Stomach (tissue), 4 donors: ENCODE results near the gene C16orf96.

ENCODE experiments used
- EP300 ChIP-seq: sonication (generic); formaldehyde crosslinking; IDR thresholded peaks from one replicate; pipeline ENCODE4 v1.6.1; 2017; ENCODE audit warnings: antibody characterized with exemption
- POLR2A ChIP-seq, 4 donors: fragments of 450-650 bp; IDR thresholded peaks; one replicate each; pipeline ENCODE4 v1.6.1; 2016; ENCODE audit warnings: antibody characterized with exemption in 4 of 4, control low read depth in 2 of 4, mild to moderate bottlenecking in 1 of 4, moderate library complexity in 1 of 4
- POLR2AphosphoS5 ChIP-seq, 3 donors: sonication (generic); formaldehyde crosslinking; IDR thresholded peaks; one replicate each; pipeline ENCODE4 v1.6.1; 2016; ENCODE audit warnings: antibody characterized with exemption in 3 of 3
- TF ChIP-seq, protein P1 (sequence below), 7 experiments: fragments of 450-650 bp in 4 of 7; fragments of 200-600 bp in 3 of 7; sonication (generic) in 3 of 7; IDR thresholded peaks; one replicate each; pipeline ENCODE4 v1.5.1; 2016 to 2019; ENCODE audit warnings: antibody characterized with exemption in 7 of 7, control low read depth in 2 of 7, mild to moderate bottlenecking in 1 of 7

DNA sequence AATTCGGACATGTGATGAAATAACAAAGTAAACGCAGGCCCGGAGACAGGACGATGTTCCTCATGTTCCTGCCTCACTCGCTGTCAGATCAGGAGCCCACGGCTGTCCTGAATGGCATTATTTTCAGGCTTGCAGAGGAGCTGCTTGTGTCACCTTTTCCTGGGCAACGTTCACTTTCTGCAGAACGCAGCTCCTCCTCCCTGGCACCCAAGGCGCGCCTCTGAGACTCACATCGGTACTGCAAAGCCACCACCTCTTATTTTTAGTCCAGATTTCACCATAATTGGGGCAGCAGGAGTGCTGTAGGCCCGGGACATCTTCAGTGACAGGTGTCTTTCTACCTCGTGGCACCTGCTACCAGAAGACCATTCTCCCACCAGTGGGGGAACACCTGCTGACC lies 8.0 kb upstream of the C16orf96 start:
- TF ChIP-seq, protein P1, sequence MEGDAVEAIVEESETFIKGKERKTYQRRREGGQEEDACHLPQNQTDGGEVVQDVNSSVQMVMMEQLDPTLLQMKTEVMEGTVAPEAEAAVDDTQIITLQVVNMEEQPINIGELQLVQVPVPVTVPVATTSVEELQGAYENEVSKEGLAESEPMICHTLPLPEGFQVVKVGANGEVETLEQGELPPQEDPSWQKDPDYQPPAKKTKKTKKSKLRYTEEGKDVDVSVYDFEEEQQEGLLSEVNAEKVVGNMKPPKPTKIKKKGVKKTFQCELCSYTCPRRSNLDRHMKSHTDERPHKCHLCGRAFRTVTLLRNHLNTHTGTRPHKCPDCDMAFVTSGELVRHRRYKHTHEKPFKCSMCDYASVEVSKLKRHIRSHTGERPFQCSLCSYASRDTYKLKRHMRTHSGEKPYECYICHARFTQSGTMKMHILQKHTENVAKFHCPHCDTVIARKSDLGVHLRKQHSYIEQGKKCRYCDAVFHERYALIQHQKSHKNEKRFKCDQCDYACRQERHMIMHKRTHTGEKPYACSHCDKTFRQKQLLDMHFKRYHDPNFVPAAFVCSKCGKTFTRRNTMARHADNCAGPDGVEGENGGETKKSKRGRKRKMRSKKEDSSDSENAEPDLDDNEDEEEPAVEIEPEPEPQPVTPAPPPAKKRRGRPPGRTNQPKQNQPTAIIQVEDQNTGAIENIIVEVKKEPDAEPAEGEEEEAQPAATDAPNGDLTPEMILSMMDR (IDR thresholded peaks at IDR 0.05), result no peak
- TF ChIP-seq POLR2AphosphoS5 (IDR thresholded peaks at IDR 0.05) (no peak), POLR2A (IDR thresholded peaks at IDR 0.05) (no peak), EP300 (no peak)
